Activated T-cell treated with anti-CD3 and anti-CD28 coated beads for 1 hour (primary cell): ENCODE measurements around the gene HPRT1.

Experiments used
- DNase-seq: peaks from one replicate; pipeline ENCODE4 v3.0.0-alpha.2; 2020; ENCODE audit warnings: low read depth

The HPRT1 gene

DNA sequence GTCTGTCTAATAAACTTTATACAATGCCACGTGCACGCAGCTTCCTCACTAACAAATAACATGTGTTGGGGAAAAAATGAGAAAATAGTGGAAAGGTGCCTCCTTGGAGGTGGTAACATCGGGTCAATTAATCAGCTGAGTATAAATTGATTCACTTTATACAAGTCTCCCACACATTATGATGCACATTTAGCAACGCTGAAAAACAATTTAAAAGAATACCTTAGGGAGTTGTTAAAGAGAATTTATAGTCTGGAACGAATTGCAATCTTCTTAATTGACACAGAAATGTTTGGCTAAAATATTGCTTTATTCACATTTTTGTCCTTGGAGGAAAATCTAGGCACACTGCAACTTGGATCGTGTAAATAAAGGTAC lies 84.2 kb downstream of the HPRT1 start:
- DNase-seq = no peak

DNA sequence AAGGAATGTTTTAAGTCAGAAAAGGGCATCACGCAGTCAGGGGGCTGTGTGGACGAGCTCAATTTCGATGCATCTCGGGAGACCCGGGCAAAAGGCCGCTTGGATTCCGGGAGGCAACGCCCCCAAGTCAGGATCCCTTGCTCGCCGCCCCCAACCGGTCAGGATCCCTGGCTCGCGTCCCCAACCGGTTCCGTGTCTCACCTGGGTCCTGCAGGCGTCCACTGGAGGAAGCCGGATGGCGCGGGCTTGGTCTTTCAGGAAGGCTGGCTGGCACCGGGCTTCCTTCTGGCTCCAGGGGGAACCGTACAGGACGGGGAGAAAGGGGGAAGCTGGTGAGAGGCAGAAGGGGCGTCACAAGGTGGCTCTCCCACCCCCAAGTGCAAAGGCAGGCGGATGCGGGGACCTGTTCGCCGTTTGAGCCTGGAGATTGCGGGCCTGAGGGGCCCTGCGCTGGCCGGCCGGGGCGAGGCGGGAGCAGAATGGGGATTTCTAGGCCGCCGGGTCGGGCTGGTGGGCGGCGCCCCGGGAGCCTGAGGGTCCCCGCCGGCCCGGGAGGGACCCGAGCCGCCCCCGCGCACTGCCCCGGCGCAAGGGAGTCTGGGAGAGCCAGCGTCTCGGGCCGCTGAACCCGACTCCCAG lies 84.7 kb downstream of the HPRT1 start:
- no peak for DNase-seq

DNA sequence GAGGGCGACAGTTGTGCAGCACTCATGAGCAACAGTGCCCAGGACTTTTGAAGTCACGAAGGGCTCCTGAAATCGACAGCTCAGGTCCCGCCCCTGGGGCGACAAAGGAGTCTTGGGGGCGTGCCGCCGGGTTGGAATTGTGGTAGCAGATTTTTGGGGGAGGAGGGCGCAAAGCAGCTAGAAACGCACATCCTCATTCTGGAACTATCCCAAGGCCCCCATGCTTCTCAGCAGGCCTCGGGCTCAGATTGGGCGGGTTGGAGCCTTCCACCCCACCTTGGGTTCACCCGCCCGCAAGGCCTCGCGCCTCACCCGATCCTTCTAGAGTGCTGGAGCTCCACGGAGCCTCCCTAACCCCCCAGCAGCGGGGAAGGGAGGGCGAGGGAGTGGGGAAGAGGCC lies 85.5 kb downstream of the HPRT1 start:
- no peak for DNase-seq

DNA sequence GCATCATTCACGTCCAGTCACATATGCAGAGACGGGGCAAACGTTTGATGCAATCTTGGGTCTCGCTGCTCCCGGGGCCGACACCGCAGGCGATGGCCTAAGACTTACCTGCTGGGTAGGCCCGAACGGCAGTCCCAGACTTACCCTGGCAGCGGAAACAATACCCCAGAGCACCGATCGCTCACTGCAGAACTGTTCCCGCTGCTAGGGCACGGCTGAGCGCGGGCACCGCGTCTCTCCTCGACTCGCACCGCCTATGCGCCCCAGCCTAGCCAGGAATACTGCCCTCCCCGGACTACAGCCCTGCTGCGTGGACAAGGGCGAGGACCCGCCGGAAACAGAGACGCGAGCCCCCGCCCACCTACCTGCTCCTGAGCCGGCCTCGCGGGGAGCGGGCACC lies 86.2 kb downstream of the HPRT1 start:
- DNase-seq = no peak

DNA sequence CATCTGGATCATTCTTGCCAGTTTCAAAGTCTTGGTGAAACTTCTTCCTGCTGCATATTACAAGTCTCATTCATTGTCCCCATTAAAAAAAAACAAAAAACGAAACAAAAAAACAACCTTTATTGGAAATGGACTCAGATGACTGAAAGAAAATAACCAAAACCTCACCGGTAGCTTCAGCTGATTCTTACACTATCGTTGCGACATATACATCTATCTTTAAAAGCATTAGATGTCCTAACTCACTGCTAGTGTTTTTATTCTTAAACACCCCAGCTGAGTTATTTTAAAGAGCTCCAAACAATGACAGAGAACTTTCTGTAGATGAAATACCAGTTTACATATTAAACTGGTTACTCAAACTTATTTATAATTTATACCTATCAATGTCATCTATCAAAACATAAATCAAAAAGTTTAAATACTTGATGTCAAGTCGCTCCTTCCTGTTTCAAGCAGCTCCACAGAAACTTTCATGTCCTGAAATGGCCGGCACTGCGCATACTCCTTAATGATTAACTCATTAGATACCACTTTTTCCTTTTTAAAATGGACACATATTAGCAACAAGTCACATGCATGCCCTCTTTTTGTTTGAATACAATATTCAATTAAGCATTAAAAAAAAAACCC lies 87.2 kb downstream of the HPRT1 start:
- DNase-seq = no peak

DNA sequence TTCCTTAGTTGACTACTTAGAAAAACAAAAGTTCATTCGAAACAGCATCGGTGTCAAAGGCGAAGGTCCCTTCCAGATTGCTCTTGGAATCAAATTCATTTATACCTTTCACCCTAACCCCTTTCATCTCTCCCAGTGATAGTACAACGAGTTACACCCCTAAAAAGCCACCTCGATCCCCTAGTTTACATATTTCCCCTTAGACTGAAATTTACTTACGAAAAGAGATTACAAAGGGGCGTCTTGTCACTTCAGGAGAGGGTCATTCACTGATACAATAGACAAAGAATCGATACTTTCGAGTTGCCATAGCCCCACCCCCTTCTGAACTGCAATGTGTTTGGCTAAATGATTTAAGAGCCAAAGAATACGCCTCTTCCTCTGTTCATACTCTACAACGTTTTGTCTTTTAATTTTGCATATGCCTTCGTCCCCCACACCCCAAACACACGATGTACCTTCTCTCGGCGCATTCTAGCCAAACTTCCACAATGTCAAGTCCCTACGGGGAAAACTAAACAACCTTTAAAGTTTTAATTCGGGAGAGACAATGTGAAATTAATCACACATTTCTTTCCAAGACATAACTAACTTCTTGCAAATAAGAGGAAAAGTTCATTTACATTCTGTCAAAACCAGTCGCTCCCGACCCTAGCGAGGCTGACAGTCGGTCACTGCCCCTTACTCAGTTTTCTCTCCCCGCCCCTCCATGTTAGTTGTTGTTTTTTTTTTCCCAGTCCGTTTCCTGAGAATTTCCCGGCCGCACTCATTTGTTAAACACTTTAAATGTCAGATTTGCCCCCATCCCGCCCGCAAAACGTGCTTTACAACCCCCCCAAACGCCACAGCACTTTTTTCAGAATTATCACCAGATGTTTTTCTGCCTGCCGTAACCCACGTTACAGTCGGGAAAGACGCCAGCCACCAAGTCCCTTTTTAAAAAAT lies 88.6 kb downstream of the HPRT1 start:
- DNase-seq = no peak
